GM19043 (cell line): ENCODE data around the gene OTULINL.
"Not testable (repeated sequence)": the region's sequence is repeated elsewhere in the genome, so short reads cannot be mapped to it uniquely, and the experiment has no call there.

Experiments used
- ATAC-seq: cut with Tn5 transposase; IDR thresholded peaks from one replicate; pipeline ENCODE4 v1.9.1; 2021; ENCODE audit warnings: low read depth; ENCODE audit not compliant: unreplicated experiment

OTULINL gene

DNA sequence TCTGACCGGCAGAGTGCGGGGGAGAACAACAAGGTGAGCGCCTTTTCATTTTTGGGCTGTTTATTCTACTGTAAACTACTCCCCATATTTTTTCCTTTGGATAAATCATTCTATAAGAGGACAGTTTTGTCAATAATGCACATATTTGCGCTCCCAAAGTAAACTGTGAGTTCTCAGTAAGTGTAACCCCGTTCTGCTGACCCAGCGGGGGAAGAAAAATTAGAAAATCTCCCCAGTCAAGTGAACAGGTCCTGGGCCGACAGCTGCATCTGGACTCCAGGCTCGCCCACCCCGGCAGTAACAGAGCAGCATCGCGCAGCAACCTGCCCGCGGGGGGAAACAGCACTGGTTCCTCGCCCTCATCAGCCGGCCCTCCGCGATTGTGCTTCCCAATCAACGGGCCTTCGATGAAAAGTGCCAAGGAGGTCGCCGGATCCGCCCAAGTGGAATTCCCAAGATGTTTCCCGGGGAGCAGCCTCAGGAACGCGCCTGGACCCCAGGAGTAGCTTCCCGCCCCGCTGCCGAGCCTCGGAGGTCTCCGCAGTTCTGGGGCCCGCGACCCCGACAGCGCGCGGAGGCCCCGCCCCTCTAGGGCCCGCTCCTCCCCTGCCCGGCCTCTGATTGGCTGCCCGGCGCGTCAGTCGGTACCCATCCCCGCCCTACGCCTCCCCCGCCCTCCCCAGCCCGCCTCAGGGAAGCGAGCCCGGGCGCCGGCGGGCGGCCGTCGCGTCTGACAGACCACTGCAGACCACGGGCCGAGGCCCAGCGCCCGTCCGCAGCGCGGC lies at the start of gene OTULINL:
Gene OTULINL, plus strand, starts transcription at position 687 of the 785 bp plus-strand sequence. CDS start 103 bp downstream, outside the sequence.
- ATAC-seq: peak; percentile 95

- ATAC-seq: no peak
Measured at GRCh38 chr5:14532180-14532579, 49.4 kb upstream of the OTULINL start.

GRCh38 chr5:14534773-14535172 lies 46.8 kb upstream of the OTULINL start:
- ATAC-seq: no peak

GRCh38 chr5:14545308-14545707 lies 36.3 kb upstream of the OTULINL start:
- ATAC-seq: no peak

- ATAC-seq: no peak
Measured at GRCh38 chr5:14545862-14546261, 35.7 kb upstream of the OTULINL start.

DNA sequence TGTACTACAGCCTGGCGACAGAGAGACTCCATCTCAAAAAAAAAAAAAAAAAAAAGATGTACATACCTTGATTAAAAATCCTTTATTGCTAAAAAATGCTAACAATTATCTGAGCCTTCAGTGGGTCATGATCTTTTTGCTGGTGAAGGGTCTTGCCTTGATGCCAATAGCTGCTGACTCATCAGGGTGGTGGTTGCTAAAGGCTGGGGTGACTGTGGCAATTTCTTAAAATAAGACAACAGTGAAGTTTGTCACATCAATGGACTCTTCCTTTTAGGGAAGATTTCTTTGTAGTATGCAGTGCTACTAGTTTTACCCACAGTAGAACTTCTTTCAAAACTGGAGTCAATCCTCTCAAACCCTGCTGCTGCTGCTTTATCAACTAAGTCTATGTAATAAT lies 33.9 kb upstream of the OTULINL start:
- ATAC-seq: no peak

DNA sequence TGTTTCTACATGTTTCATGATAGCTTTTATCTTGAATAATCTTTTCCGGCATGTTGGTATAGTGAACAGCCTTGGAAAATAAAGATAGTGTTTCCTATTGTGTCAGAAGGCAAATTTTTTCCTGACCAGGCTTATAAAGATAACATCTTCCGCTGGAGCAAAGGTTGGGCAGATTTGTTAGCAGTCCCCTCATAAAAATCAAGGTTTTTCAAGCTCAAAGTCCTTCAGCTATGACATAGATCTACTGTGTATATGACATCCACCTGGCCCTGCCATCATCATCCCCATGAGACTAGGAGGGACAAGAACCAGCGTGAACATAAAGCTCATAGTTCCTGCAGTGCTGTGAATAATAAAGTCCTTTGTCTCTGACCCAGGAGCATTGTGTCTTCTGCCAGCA lies 30.4 kb upstream of the OTULINL start:
- no peak for ATAC-seq

GRCh38 chr5:14552017-14552416 lies 29.6 kb upstream of the OTULINL start:
- ATAC-seq: no peak

DNA sequence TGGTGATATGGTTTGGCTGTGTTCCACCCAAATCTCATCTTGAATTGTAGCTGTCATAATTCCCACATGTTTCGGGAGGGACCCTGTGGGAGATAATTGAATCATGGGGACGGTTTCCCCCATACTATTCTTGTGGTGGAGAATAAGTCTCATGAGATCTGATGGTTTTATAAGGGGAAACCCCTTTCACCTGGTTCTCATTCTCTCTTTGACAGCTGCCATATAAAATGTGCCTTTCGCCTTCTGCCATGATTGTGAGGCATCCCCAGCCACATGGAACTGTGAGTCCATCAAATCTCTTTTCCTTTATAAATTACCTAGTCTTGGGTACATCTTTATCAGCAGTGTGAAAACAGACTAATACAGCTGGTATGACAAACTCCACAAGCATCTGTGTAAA lies 27.3 kb upstream of the OTULINL start:
- not testable (repeated sequence) for ATAC-seq

- ATAC-seq: no peak
Measured at GRCh38 chr5:14556015-14556414, 25.6 kb upstream of the OTULINL start.

- no peak for ATAC-seq
Measured at GRCh38 chr5:14557203-14557770, 24.3 kb upstream of the OTULINL start.

DNA sequence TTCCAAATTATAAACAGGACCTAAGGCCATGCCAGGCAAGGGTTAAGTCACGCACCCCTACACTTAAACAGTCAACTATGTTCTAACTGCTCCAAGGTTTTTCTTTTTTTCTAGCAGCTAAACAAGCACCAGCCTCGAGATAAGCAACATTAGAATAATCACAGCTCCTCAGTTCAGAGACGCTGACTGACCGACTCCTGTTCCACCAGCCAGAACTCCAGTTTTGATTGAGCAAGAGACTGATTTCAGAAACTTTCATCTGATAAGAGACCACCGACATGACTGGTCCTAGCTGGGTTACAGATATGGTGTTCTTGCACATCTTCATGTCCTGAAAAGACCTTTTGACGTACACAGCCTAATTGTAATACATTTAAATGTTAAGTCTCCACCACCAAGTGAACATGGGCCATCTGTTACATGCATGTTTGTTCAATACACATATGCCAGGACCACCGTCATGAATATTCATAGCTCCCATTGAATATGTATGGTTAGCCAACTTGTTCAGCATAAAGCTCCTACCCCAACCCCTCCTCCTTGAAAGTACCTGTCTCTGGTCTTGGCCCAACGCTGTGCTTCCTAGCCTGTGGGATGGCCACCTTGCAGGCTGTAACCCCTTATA lies 23.7 kb upstream of the OTULINL start:
- no peak for ATAC-seq

GRCh38 chr5:14560091-14560595 lies 21.4 kb upstream of the OTULINL start:
- no peak for ATAC-seq

- no peak for ATAC-seq
Measured at GRCh38 chr5:14561741-14562140, 19.9 kb upstream of the OTULINL start.

DNA sequence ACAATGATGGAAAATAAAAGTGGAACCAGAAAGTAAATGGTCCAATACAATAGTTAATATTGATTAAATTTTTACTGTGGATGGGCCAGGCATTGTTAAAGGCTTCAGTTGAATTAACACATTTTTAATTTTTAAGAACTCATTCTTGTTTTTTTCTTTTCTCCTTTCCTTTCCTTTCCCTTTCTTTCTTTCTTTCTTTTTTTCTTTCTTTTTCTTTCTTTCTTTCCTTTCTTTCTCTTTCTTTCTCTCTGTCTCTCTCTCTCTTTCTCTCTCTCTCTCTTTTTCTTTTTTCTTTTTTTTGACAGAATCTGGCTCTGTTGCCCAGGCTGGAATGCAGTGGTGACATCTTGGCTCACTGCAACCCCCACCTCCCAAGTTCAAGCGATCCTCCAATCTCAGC lies 13.3 kb upstream of the OTULINL start:
- no peak for ATAC-seq

DNA sequence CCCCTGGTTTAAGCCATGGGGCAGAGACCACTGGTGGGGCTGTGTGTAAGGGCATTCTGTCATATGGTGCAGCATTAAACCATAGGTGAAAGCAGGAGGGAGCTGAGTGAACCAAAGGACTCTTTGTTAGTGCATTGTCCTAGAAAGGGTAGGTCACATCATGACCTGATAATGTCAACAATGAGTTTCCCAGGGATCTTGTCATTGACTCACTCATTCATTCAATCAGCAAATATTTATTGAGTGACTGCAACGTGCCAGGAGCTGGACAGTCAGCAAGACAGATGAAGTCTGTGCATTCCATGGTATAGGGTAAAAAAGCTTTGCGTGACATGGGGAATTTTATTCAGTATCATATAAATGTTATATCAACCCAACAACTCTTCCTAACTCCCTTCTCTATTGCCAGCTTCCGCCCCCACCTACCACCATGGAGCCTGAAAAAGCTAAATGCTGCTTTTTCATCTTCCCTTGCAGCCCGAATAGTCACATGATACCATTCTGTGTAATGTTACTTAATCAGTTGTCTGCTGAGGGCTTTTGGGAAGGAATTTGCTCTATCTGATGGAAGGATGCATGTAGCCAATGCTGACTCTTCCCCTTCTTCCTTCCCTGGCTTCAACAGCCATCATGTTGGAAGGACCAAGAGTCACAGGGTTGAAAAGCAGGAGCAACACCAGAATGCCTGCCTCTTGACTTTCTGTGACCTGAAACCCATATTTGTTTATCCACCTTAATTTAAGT lies 11.5 kb upstream of the OTULINL start:
- no peak for ATAC-seq

- ATAC-seq: no peak
Measured at GRCh38 chr5:14571901-14572300, 9.7 kb upstream of the OTULINL start.

DNA sequence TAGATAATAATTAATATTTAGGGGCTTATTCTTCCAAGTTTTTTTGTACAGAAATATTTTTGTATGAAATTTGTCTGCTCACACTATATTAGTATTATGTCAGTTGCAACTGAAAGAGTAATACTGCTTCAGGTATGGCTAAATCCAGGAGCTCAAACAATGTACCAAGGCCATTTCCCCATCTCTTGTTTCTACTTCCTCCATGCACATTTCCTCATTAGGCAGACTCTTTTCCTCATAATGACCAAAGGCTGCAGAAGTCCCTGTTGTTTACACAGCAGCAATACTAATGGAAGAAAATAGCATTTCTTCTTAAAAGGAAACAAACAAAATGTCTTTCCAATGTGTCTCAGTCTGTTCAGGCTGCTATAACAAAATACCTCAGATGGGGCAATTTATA lies 9.2 kb upstream of the OTULINL start:
- ATAC-seq: no peak

GRCh38 chr5:14572836-14573235 lies 8.8 kb upstream of the OTULINL start:
- no peak for ATAC-seq

DNA sequence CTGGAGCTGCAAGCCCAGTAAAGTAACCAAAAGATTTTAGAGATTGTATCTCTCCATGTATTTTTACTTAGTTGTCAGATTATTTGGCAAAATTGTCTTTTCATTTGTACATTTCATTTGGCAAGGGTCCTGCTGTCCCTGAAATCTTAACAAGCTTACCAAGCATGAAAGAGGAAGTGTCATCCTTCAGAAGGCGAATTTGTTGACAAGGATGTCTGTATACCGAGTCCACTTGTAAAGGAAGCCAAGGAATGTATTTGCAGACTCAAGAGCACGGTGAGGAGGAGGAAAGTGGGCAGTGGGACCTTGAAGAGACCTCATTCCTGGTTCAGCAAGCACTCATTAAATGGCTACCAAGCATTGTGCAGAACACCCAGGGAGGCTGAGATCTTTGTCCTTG lies 7.5 kb upstream of the OTULINL start:
- ATAC-seq: no peak

DNA sequence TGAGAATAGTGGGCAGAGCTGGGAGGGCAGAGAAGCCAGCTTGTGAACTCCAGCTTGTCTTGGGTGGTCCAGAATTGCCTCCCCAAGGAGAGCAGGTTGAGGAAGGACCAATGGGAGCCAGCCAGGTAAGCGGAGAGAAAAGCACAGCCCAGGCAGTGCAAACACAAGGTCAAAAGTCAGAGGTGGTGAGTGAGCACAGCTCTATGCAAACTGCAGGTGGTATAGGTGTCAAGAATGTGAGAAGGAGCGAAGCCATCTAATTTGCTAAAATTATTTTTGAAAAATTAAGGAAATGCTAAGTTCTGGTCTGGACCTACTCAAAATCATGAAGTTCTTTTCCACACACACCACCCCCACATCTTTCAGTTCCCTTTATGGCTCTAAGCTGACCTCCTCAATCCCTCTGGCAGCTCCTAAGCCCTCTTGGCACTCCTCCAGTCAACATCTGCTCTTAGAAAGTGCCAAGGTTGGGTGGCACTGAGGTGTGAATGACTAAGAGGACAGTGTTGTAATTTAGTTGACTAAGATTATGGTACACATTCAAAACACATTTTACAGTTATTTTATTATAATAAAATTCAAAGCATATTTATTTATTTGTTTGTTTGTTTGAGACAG lies 6.6 kb upstream of the OTULINL start:
- ATAC-seq: no peak
